Vagina (tissue), 2 donors: ENCODE measurements around the gene UROS.

Experiments used
- CTCF ChIP-seq, 3 experiments: fragments of 450-650 bp in 2 of 3; fragments of 200-600 bp in 1 of 3; sonication (generic) in 1 of 3; IDR thresholded peaks; one replicate each; pipeline ENCODE4 v1.5.1; 2017 to 2019; ENCODE audit warnings: antibody characterized with exemption in 3 of 3, mild to moderate bottlenecking in 2 of 3, moderate library complexity in 2 of 3
- POLR2A ChIP-seq, 2 donors: fragments of 450-650 bp; IDR thresholded peaks; one replicate each; pipeline ENCODE4 v1.6.1; 2017; ENCODE audit warnings: antibody characterized with exemption in 2 of 2, mild to moderate bottlenecking in 2 of 2, moderate library complexity in 2 of 2
- POLR2AphosphoS5 ChIP-seq, 2 donors: sonication (generic); formaldehyde crosslinking; IDR thresholded peaks; one replicate each; pipeline ENCODE4 v1.9.0; 2017; ENCODE audit warnings: antibody characterized with exemption in 2 of 2, mild to moderate bottlenecking in 2 of 2, low read depth in 1 of 2; ENCODE audit not compliant: insufficient read depth in 1 of 2

GRCh38 chr10:125848857-125849256 is 25.8 kb upstream of the UROS start:
- TF ChIP-seq CTCF (IDR thresholded peaks at IDR 0.05) (no peak), POLR2A (IDR thresholded peaks at IDR 0.05) (no peak), POLR2AphosphoS5 (IDR thresholded peaks at IDR 0.05; ENCODE audit: insufficient read depth in 1 of 2, low read depth in 1 of 2) (no peak)
